ENCODE measurements around the gene SLC9A9. TPM values are rescaled to one million over a fixed set of nuclear protein-coding genes. Genes with fewer than 3 reads are reported as not detected.

SLC9A9 gene
- total and polyA plus RNA-seq, 7 donors = 1.3 to 5.4 (median 2.9) TPM

DNA sequence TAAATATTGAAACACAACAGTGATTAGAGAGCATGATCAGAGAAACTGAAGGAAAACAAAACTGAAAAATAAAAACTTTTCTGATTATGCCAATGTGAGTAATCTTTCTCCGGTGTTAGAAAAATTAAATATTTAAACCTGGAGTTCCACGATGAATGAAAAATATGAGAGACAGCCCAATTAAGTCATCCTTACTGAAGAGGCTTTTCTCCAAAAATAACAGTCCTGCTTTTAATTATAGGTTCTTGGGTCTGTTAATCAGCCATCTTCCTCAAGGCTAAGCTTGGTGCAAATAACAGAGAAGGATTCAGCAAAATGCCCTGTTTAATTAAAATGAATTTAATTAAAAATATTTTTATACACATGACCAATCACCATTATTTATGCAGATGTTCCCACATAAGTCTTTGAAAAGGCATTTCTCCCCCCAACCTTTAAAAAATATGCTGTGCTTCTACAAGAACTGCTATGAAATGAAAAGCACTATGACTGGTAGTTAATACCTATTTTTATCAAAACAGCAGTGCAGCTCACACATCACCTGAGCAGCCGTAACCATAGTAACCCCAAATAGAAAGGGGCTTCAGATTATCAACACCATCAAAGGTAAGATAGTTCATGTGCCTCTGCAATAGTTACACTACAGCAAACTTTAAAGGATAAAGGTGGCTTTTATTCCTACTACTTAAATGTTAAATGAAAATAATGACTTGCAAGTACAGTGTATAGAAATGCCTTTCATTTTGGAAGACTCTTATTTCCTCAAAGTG lies 175.7 kb downstream of the SLC9A9 start:
- Histone ChIP-seq H3K36me3 (ENCODE audit: insufficient read depth in 1 of 2, low read depth in 1 of 2) (no peaks in the 10 kb centered on the region), H3K4me1 (no peaks in the 10 kb centered on the region), H3K9me3 (no peaks in the 10 kb centered on the region), H3K27me3 (ENCODE audit: insufficient read depth in 3 of 3, low read length in 2 of 3) (no peaks in the 10 kb centered on the region), H3K4me3 (no peak overlapping the region), H3K27ac (no peak overlapping the region)
- DNase-seq (no peak), ATAC-seq (no peak)
- intact Hi-C loops (cut with DNase I) = no loop called here
- TF ChIP-seq, protein P1, sequence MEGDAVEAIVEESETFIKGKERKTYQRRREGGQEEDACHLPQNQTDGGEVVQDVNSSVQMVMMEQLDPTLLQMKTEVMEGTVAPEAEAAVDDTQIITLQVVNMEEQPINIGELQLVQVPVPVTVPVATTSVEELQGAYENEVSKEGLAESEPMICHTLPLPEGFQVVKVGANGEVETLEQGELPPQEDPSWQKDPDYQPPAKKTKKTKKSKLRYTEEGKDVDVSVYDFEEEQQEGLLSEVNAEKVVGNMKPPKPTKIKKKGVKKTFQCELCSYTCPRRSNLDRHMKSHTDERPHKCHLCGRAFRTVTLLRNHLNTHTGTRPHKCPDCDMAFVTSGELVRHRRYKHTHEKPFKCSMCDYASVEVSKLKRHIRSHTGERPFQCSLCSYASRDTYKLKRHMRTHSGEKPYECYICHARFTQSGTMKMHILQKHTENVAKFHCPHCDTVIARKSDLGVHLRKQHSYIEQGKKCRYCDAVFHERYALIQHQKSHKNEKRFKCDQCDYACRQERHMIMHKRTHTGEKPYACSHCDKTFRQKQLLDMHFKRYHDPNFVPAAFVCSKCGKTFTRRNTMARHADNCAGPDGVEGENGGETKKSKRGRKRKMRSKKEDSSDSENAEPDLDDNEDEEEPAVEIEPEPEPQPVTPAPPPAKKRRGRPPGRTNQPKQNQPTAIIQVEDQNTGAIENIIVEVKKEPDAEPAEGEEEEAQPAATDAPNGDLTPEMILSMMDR (IDR thresholded peaks at IDR 0.05) = no peak
- 84 to 93% (median 92%) methylated on average over 3 of the region's 3 CpGs for WGBS, 3 donors

DNA sequence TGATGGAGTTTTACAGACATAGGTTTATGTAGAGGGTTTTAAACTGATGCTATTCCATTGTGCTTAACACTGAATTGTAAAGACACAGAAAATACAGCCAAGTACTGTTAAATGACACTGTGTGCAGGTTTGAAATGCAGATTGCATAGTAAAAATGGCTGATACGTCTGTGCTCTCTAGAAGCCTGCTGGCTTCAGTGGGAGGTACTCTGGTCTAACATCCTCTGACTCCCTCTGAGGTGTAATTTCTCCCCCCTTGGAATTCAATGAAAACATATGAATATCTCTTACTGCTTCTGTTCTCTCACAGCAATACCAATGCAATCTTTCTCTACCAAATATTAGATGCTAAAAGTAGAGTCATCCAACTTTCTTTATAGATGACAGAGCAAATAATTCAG lies 176.6 kb downstream of the SLC9A9 start:
- whole genome bisulfite sequencing, 3 donors = 20 to 52% (median 22%) methylated on average over 1 of the region's 1 CpG
- H3K36me3 ChIP-seq (ENCODE audit: insufficient read depth in 1 of 2, low read depth in 1 of 2) = no peaks in the 10 kb centered on the region
- H3K9me3 ChIP-seq = no peaks in the 10 kb centered on the region
- no peak for DNase-seq
- H3K27ac ChIP-seq = no peak overlapping the region
- intact Hi-C loops (cut with DNase I) = no loop called here
- no peaks in the 10 kb centered on the region for H3K27me3 ChIP-seq (ENCODE audit: insufficient read depth in 3 of 3, low read length in 2 of 3)
- TF ChIP-seq, protein P1 (IDR thresholded peaks at IDR 0.05) = no peak
- H3K4me1 ChIP-seq = no peaks in the 10 kb centered on the region
- H3K4me3 ChIP-seq = no peak overlapping the region
- ATAC-seq = no peak

DNA sequence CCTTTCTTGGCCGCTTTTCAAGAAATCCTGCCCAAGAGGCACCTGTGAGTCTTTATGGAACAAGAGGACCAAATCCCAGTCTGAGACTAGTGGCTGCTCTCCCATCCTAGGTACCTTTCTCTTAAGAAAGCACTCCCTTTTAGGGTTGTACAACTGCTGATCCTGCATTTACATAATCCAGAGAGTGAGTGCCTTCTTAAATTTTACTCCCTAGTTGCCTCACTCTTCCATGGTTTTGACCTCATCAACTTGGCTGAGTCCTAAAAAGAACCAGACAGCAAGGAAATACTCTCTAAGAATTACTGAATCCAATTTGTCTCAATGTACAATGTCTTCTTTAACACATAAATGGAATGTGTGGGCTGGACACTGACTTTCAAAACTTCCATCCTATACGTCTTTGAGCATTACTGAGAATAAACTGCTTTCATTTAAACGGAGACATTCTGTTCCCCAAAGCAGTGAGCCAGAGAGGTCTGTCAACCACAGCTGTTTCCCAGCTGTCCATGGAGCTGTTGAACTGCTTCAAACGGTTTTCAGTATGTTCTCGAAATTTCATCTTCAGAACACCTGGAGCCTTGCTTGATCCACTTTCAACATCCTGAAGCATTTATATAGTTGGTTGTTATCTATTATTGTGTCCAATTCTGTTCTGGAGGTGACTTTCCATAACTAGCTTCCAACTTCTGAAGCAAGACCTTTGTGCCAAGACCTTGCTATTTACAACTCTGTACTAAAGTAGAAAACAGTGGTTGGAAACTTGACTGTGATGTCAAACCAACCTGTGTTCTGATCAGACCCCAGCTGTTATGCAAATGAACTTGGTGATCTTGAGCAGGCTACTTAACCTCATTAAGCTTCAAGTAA lies 179.1 kb downstream of the SLC9A9 start:
- TF ChIP-seq, protein P1 (IDR thresholded peaks at IDR 0.05) = no peak
- DNase-seq (no peak), ATAC-seq (no peak)
- H3K36me3 ChIP-seq (ENCODE audit: insufficient read depth in 1 of 2, low read depth in 1 of 2) = no peaks in the 10 kb centered on the region
- no peaks in the 10 kb centered on the region for H3K27me3 ChIP-seq (ENCODE audit: insufficient read depth in 3 of 3, low read length in 2 of 3)
- H3K9me3 ChIP-seq = no peaks in the 10 kb centered on the region
- no peak overlapping the region for H3K27ac ChIP-seq
- WGBS, 3 donors = 37 to 45% (median 38%) methylated on average over 5 of the region's 5 CpGs
- H3K4me1 ChIP-seq = no peaks in the 10 kb centered on the region
- intact Hi-C loops (cut with DNase I) = no loop called here
- H3K4me3 ChIP-seq = no peak overlapping the region

DNA sequence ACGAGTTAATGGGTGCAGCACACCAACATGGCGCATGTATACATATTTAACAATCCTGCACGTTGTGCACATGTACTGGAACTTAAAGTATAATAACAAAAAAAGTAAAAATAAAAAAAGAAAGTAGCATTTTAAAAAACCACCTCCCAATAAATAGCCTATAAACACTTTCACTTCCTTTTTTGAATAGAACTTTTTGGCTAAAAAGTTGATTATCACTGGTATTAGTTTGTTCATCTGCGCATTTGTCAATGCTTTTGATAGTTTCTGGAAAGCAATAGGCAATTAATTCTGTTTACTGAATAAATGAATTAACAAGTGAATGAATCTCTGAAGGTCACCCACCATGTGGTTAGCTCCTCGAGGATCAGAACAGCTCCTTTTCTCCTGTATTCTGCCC lies 179.9 kb downstream of the SLC9A9 start:
- H3K36me3 ChIP-seq (ENCODE audit: insufficient read depth in 1 of 2, low read depth in 1 of 2) = no peaks in the 10 kb centered on the region
- H3K4me1 ChIP-seq = no peaks in the 10 kb centered on the region
- no peak overlapping the region for H3K27ac ChIP-seq
- H3K9me3 ChIP-seq = no peaks in the 10 kb centered on the region
- TF ChIP-seq, protein P1 (IDR thresholded peaks at IDR 0.05) = no peak
- intact Hi-C loops (cut with DNase I) = no loop called here
- DNase-seq (no peak), ATAC-seq (no peak)
- no peak overlapping the region for H3K4me3 ChIP-seq
- WGBS, 3 donors = 81 to 91% (median 84%) methylated on average over 5 of the region's 5 CpGs
- H3K27me3 ChIP-seq (ENCODE audit: insufficient read depth in 3 of 3, low read length in 2 of 3) = no peaks in the 10 kb centered on the region

Measured in psoas muscle (tissue), 8 donors.